ENCODE measurements around the gene MEGF8. TPM values are rescaled to one million over a fixed set of nuclear protein-coding genes. Genes with fewer than 3 reads are reported as not detected.

MEGF8 gene
- total and polyA plus RNA-seq, 2 of the 13 experiments (the other 11 are each of a cell fraction or from before 2014, with no cell fraction given), result 4.0 to 8.8 TPM

- 31% methylated on average over 14 of the region's 17 CpGs for WGBS (ENCODE audit: low lambda C conversion rate)
- Histone ChIP-seq H2AFZ (ENCODE audit: low read length) (no peak overlapping the region), H3K4me2 (ENCODE audit: low read depth, low read length) (no peak overlapping the region), H3K79me2 (ENCODE audit: insufficient read depth, low read length) (no peaks in the 10 kb centered on the region), H3K9ac (ENCODE audit: insufficient read depth, low read depth, low read length) (no peak overlapping the region), H4K20me1 (ENCODE audit: insufficient read depth, low read length) (no peaks in the 10 kb centered on the region), H3K9me3 (ENCODE audit: low read length) (no peaks in the 10 kb centered on the region), H3K4me3 (replicated peaks in 1 of 3; ENCODE audit: insufficient read depth in 1 of 3, low read depth in 2 of 3, low read length in 3 of 3) (no peak overlapping the region), H3K4me1 (ENCODE audit: insufficient read depth, low read length) (peaks cover 25% of the 10 kb centered on the region), H3K27ac (ENCODE audit: extremely low read length, insufficient read depth, low read length) (no peak overlapping the region), H3K27me3 (ENCODE audit: control insufficient read depth in 1 of 2, insufficient read depth in 2 of 2, low read length in 2 of 2) (peaks cover 1 to 27% of the 10 kb centered on the region in 2 experiments; a peak in 2 of 5 replicates), H3K36me3 (replicated peaks in 1 of 2; ENCODE audit: control insufficient read depth in 1 of 2, insufficient read depth in 2 of 2, low read length in 2 of 2) (no peaks in the 10 kb centered on the region)
- no TSS peak for BruUV-seq (replicated peaks)
- DNase-seq (ENCODE audit: low spot score), result no peak
- in situ Hi-C loops (cut with HindIII; ENCODE audit: extremely low pct_ligation_motif_present, low pct_unique_long_range_greater_than_20kb) (no loop called here), intact Hi-C loops (cut with micrococcal nuclease; ENCODE audit: unreplicated experiment) (no loop called here)
- ChIA-PET CTCF (ENCODE audit: low intra/inter-chr PET ratio, low total read pairs) (no interaction called here), POLR2A (no interaction called here)
- ATAC-seq, result peak; percentile 14; the same call in 2 of the 3 replicates
- FAIRE-seq, result no peak
- TF ChIP-seq ZFP1 (CRISPR knock-in tag; IDR thresholded peaks at IDR 0.05) (no peak), HMGXB3 (CRISPR knock-in tag; IDR thresholded peaks at IDR 0.05; ENCODE audit: borderline replicate concordance) (no peak), AGO1 (IDR thresholded peaks at IDR 0.05; ENCODE audit: low read depth, low read length, poor library complexity, severe bottlenecking) (peak; percentile 39), ZNF180 (CRISPR knock-in tag; IDR thresholded peaks at IDR 0.05; ENCODE audit: borderline replicate concordance, low read depth) (no peak), SIN3A (IDR thresholded peaks at IDR 0.05; ENCODE audit: borderline replicate concordance, low read depth, low read length) (no peak), ZNF839 (CRISPR knock-in tag; IDR thresholded peaks at IDR 0.05; ENCODE audit: borderline replicate concordance) (no peak), AKAP8 (CRISPR knock-in tag; IDR thresholded peaks at IDR 0.05) (0 out of 2 replicates have a peak, but pooled peaks have one; percentile 18), NR1H2 (CRISPR knock-in tag; IDR thresholded peaks at IDR 0.05; ENCODE audit: borderline replicate concordance, low read depth) (no peak), KDM1A (CRISPR knock-in tag; IDR thresholded peaks at IDR 0.05) (no peak), ZNF776 (CRISPR knock-in tag; IDR thresholded peaks at IDR 0.05) (no peak), KDM2A (CRISPR knock-in tag; IDR thresholded peaks at IDR 0.05; ENCODE audit: borderline replicate concordance, low read depth) (peak; percentile 8; the same call in 1 of the 2 replicates), ZBTB4 (CRISPR knock-in tag; IDR thresholded peaks at IDR 0.05; ENCODE audit: borderline replicate concordance) (no peak), ZNF749 (CRISPR knock-in tag; IDR thresholded peaks at IDR 0.05; ENCODE audit: borderline replicate concordance) (no peak), BHLHE40 (IDR thresholded peaks at IDR 0.05; ENCODE audit: low read length) (no peak), ZNF543 (CRISPR knock-in tag; IDR thresholded peaks at IDR 0.05) (no peak)
These were observed 53.1 kb downstream of the MEGF8 start for GRCh38 chr19:42378225-42379215.
